NCI-H524 treated with DMSO at 0.1 percent for 48 hours (cell line): ENCODE data around the gene SLC7A7.
"Not testable (repeated sequence)": the region's sequence is repeated elsewhere in the genome, so short reads cannot be mapped to it uniquely, and the experiment has no call there.

Experiments used
- DNase-seq: peaks from one replicate; lab custom pipeline; 2025; lab: John Stamatoyannopoulos, UW

SLC7A7 gene

DNA sequence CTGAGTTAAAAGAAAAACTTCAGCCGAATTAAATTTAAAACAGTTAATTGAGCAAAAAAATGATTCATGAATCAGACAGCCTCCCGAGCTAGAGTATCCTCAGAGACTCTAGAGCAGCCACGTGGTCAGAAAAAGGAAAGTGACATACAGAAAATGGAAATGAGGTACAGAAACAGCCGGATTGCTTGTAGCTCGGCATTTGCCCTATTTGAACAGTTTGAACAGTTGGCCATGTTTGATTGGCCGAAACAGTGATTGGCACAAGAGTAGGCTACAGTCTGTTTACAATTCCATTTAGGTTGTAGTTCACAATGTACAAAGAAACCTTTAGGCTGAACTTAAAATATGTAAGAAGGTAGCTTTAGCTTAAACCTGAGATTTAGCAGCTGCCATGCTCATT, 61.6 kb downstream of the SLC7A7 start:
- no peak for DNase-seq

DNA sequence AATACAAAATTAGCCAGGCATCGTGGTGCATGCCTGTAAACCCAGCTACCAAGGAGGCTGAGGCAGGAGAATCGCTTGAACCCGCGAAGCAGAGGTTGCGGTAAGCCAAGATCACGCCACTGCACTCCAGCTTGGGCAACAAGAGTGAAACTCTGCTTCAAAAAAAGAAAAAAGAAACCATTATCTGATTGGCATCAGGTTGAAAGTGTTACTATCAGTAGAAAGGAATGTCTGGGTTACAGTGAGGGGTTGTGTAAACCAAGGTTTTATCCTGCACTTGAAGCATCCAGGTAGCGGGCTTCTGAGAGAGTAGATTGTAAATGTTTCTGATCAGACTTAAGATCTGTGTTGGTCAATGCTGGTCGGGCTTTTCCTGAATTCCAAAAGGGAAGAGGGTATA, 62.8 kb downstream of the SLC7A7 start:
- no peak for DNase-seq

DNA sequence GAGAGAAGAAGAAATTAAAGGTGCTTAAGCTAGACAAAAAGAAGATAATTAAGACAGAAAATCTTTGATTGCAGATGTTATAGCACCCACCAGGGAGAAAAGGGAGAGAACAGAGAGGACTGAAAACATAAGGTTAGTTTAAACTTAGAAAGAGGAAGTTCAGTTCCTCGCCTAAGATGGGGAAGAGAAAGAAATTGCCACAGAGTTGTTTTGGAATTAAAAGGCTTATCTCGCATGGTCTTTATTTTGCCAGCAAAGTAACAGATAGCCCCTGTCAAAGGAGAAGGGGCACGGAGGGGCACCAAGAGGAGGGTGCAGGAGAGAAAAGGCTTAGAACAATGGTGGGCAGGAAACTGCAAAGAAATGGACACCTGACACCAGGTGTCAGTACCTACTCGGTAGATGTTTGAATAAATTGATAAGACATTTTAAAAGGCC, 66.6 kb downstream of the SLC7A7 start:
- no peak for DNase-seq

DNA sequence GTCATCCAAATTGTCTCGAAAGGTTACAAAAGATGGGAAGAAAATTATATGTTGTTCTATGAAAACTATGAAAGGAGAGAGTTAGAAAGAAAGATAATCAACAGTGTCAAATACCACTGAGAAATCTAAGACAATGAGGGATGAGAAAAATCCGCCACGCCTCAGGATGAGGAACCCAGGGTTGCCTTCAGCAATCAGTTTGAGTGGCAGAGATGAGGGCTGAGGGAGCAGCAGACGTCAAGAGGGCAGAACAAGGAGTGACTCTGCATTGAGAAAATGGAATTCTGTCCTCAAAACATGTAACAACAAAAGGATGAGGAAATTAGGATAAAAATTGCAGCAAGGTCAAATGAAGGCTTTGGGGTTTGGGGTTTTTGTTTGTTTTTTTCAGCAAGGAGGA, 67.0 kb downstream of the SLC7A7 start:
- DNase-seq, result no peak

DNA sequence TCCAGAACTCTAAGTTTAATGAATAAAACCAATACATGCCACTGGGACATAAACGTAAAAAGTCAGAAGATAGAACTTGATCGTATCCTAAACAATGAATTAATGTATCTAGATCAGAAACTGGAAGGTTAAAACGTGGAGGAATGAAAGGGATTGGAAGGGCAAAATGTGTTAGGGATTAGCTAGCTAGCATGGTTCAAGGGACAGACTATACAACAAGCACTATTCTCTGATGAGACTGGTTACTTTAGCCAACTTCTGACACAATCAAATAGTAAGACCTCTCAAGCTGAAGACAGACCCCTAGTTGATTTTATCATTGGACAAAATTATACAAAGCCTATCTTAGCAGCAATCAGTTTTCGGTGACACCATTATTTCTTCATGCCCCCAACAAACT, 67.5 kb downstream of the SLC7A7 start:
- no peak for DNase-seq

DNA sequence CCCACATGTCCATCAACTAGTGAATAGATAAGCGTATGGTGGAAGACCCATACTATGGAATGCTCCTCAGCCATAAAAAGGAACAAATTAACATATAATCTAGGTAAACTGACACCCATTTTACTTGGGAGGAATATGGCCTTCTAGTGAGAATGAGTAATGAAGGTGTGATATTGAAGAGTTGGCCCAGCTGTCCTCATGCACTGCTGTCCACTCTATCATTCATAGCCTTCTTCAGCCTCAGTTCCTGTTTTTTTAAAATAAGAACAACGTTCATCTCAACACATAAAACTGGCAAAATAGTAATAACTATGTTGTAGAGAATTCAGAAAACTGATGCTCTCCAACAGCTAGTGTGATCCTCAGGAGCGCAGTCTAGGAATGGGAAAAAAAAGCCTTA, 75.2 kb downstream of the SLC7A7 start:
- DNase-seq, result no peak

DNA sequence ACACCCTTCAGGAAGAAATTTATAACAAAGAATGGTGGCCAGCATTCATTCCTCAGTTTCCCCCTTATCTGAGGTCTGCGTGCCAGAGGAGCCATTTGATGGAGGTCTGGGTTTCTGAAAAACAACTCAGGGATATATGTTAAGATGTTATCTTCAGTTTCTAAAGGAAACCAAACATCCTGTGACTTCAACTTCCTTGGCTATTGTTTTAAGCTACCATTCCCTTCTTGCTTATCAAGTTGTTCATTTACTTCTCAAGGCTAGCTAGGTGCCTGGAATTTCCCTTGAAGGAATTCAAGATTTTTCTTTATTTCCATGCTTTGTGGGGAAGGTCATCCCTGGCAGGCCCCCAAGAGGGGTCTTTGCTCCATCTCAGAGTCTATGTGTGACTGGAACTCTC, 75.8 kb downstream of the SLC7A7 start:
- DNase-seq, result no peak

DNA sequence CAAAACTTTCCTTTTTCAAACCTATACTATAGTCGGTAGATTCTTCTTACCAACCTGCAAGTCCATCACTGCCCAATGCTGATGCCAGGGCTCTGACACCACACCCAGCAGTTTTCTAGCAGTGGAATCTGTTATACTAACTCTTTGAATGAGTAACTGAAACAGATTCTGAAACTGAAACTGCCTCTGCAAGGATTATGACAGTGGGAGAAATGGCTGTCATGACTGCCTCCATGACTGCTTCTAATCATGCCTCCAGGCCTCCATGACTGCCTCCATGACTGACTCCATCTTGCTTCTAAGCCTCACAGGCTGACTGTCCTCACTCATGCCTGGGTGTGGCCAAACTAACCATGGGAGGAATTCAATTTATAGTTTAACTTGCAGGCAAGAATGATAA, 78.2 kb downstream of the SLC7A7 start:
- no peak for DNase-seq

DNA sequence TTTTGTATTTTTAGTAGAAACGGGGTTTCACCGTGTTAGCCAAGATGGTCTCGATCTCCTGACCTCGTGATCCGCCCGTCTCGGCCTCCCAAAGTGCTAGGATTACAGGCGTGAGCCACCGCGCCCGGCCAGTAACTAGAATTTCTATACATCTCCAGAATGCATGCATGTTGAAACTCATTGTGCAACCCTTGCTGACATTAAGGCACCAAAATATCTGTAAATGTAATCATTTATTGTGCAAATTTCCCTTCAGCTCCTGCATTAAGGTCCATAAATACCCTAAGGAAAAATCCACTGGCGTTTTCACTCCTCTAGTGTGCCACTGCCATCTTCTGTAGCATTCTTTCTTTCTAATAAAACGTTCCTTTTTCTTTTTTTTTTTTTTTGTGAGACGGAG, 78.9 kb downstream of the SLC7A7 start:
- DNase-seq, result not testable (repeated sequence)

DNA sequence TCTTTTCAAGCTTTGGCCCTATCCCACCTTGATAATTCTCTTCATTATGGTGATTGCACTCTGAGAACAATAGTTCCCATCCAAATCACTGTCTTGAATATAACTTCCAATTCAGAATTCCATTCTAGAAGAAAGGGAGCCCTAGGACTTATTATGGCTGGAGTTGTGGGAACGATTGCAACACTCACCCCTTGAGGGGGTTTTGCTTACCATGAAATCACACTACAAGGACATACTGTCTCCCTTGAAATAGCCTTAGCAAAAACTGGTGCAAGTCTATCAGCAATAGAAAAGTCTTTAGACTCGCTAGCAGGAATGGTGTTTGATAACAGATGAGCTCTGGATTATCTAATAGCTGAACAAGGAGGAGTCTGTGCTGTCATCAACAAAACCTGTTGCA, 80.1 kb downstream of the SLC7A7 start:
- DNase-seq, result no peak

DNA sequence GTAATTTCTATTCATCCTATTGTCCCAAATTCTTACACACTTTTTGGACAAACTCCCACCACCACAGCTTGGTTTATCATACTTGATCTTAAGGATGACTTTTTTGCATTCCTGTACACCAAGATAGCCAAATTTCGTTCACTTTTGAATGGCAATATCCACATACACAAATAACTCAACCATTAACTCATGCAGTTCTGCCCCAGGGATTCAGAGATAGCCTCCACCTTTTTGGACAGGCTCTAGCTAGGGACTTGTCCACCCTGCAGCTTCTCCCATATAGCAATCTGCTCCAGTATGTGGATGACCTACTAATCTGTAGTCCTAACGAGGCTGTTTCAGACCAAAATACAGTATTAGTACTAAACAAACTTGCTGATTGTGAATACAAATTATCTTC, 81.4 kb downstream of the SLC7A7 start:
- no peak for DNase-seq

DNA sequence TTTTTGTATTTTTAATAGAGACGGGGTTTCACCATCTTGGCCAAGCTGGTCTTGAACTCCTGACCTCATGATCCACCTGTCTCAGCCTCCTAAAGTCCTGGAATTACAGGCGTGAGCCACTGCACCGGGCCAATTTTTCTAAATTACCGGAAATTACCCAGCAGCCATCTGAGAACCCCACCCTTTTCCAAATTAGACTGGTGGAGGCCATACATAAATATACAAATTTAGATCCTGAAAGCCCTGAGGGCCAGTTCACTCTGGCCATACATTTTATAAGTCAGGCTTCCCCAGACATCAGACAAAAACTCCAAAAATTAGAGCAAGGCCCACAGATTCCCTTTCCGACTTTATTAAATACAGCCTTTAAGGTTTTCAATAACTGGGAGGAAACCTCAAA, 83.2 kb downstream of the SLC7A7 start:
- not testable (repeated sequence) for DNase-seq

DNA sequence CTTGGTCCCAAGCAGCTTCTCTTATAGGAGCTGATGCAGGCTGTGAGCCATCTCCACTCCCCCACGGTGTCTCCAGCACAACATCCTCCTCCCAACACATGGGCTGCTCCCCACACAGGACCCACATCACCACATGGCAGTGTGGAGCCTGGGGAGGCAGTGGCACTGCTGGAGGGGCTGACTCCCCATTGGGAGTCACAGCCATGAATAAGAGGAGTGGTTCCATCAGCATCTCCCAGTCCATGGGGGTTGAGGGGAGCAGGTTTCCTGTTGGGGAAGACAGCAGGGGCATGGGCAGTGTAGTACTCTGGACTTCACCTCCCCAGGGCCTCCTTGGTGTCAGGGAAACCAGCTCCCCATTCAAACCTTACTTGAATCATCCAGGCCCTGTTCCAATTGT, 89.2 kb downstream of the SLC7A7 start:
- no peak for DNase-seq

DNA sequence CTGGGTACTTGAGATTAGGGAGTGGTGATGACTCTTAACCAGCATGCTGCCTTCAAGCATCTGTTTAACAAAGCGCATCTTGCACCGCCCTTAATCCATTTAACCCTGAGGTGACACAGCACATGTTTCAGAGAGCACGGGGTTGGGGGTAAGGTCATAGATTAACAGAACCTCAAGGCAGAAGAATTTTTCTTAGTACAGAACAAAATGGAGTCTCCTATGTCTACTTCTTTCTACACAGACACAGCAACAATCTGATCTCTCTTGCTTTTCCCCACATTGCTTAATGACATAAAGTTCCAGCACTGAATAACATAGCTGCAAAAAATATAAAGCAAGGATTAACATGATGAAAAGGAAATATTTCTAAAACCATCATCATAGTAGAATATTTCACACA, 89.9 kb downstream of the SLC7A7 start:
- DNase-seq, result not testable (repeated sequence)

DNA sequence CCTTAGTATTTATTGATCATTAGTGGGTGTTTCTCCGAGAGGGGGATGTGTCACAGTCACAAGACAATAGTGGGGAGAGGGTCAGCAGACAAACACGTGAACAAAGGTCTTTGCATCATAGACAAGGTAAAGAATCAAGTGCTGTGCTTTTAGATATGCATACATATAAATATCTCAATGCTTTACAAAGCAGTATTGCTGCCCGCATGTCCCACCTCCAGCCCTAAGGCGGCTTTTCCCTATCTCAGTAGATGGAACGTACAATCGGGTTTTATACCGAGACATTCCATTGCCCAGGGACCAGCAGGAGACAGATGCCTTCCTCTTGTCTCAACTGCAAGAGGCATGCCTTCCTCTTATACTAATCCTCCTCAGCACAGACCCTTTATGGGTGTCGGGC, 90.4 kb downstream of the SLC7A7 start:
- DNase-seq, result not testable (repeated sequence)

DNA sequence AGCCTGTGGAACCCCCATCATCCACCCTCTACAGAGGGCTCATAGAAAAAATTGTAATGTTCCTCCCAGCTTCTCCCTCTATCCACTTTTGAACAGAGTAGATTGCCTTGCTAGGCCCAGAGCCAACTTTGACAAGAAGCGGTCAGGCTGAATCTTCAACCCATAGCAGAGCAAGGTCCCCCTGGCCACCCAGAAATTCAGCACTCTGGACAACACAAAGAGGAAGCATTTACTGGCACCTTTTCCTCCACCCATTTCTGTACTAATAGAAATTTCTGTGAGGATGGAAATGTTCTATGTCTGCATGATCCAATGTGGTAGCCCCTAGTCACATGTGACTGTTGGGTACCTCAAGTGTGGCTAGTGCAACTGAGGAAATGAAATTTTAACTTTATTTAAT, 91.4 kb downstream of the SLC7A7 start:
- DNase-seq, result no peak
